Thoracic aorta (tissue), 2 donors: ENCODE measurements around the gene KAZN. TPM values are rescaled to one million over a fixed set of nuclear protein-coding genes. Genes with fewer than 3 reads are reported as not detected.

ENCODE experiments used
- ATAC-seq: fragments of 150-250 bp; one replicate; pipeline ENCODE4 v1.8.0; 2017; ENCODE audit warnings: low read depth; ENCODE audit not compliant: insufficient number of reproducible peaks, low FRiP score
- DNase-seq: peaks from one replicate; pipeline ENCODE4 v3.0.0-alpha.2; 2020; ENCODE audit warnings: low spot score
- H3K27ac ChIP-seq, 2 donors: fragments of 200-600 bp; sonication (generic); 1 replicate in 1 of 2; 2 replicates in 1 of 2; pipeline ENCODE4 v1.5.1; 2016; ENCODE audit warnings: mild to moderate bottlenecking in 2 of 2, moderate library complexity in 2 of 2
- H3K27me3 ChIP-seq: fragments of 200-600 bp; sonication (generic); replicated peaks from 2 replicates; pipeline ENCODE4 v1.6.0; 2016; ENCODE audit warnings: mild to moderate bottlenecking; ENCODE audit not compliant: insufficient read depth
- H3K36me3 ChIP-seq: fragments of 200-600 bp; sonication (generic); one replicate; pipeline ENCODE4 v1.5.1; 2016
- H3K4me1 ChIP-seq, 2 donors: fragments of 200-600 bp; sonication (generic); 1 replicate in 1 of 2; 2 replicates in 1 of 2; pipeline versions ENCODE4 v1.5.1 to v1.6.0; 2016; ENCODE audit warnings: low read depth in 2 of 2, mild to moderate bottlenecking in 1 of 2; ENCODE audit not compliant: control insufficient read depth in 1 of 2
- H3K4me3 ChIP-seq: fragments of 200-600 bp; sonication (generic); 2 replicates; pipeline ENCODE4 v1.5.1; 2016; ENCODE audit warnings: mild to moderate bottlenecking
- H3K9me3 ChIP-seq: fragments of 200-600 bp; sonication (generic); 2 replicates; pipeline ENCODE4 v1.5.1; 2016
- CTCF ChIP-seq: fragments of 200-600 bp; sonication (generic); IDR thresholded peaks from one replicate; pipeline ENCODE4 v1.5.1; 2019; ENCODE audit warnings: antibody characterized with exemption
- total RNA-seq, 2 donors: library from RNA; depleted of rRNA; stranded (reverse); fragments of >200 nt; gene quantifications; one replicate each; pipeline versions ENCODE4 v1.1.0 to v1.2.3, GENCODE V29; 2016

Gene KAZN
- total RNA-seq, 2 donors from 2014 or later, result 17.4 to 30.3 TPM

GRCh38 chr1:14972107-14972506 is 373.6 kb downstream of the KAZN start:
- H3K9me3 ChIP-seq, result no peaks in the 10 kb centered on the region
- H3K4me3 ChIP-seq, result peak overlapping the region; percentile 56
- H3K36me3 ChIP-seq, result no peaks in the 10 kb centered on the region
- H3K4me1 ChIP-seq, result peaks cover 36 to 54% of the 10 kb centered on the region in 2 donors
- ATAC-seq, result no peak
- no peak for DNase-seq
- H3K27me3 ChIP-seq, result no peaks in the 10 kb centered on the region
- H3K27ac ChIP-seq, result peak overlapping the region; percentile 56 to 80
- TF ChIP-seq CTCF, result no peak

- Histone ChIP-seq H3K36me3 (no peaks in the 10 kb centered on the region), H3K4me1 (peaks cover 30 to 46% of the 10 kb centered on the region in 2 donors), H3K4me3 (no peak overlapping the region), H3K27ac (peak overlapping the region; percentile 72 to 80), H3K9me3 (no peaks in the 10 kb centered on the region), H3K27me3 (no peaks in the 10 kb centered on the region)
- no peak for TF ChIP-seq CTCF
- ATAC-seq (no peak), DNase-seq (no peak)
These were observed 375.3 kb downstream of the KAZN start for GRCh38 chr1:14973773-14974172.

GRCh38 chr1:14974361-14974760 is 375.9 kb downstream of the KAZN start:
- Histone ChIP-seq H3K36me3 (no peaks in the 10 kb centered on the region), H3K4me1 (peaks cover 24 to 40% of the 10 kb centered on the region in 2 donors), H3K27ac (peak overlapping the region; percentile 72 to 80), H3K27me3 (no peaks in the 10 kb centered on the region), H3K9me3 (no peaks in the 10 kb centered on the region), H3K4me3 (no peak overlapping the region)
- no peak for DNase-seq
- no peak for ATAC-seq
- TF ChIP-seq CTCF, result no peak

GRCh38 chr1:14975119-14975518 is 376.6 kb downstream of the KAZN start:
- DNase-seq, result no peak
- Histone ChIP-seq H3K27me3 (no peaks in the 10 kb centered on the region), H3K27ac (peak overlapping the region; percentile 72 to 80), H3K9me3 (no peaks in the 10 kb centered on the region), H3K4me1 (peaks cover 21 to 33% of the 10 kb centered on the region in 2 donors), H3K36me3 (no peaks in the 10 kb centered on the region), H3K4me3 (no peak overlapping the region)
- no peak for TF ChIP-seq CTCF
- no peak for ATAC-seq

- no peak for TF ChIP-seq CTCF
- Histone ChIP-seq H3K36me3 (no peaks in the 10 kb centered on the region), H3K27ac (peak overlapping the region; percentile 15 to 34), H3K9me3 (no peaks in the 10 kb centered on the region), H3K27me3 (no peaks in the 10 kb centered on the region), H3K4me1 (peaks cover 12 to 22% of the 10 kb centered on the region in 2 donors), H3K4me3 (no peak overlapping the region)
- DNase-seq (no peak), ATAC-seq (no peak)
These were observed 377.8 kb downstream of the KAZN start for GRCh38 chr1:14976256-14976655.
